GM18498 (cell line): ENCODE data around the gene ATXN2.
"Not testable (repeated sequence)": the region's sequence is repeated elsewhere in the genome, so short reads cannot be mapped to it uniquely, and the experiment has no call there.

Experiments
- ATAC-seq: cut with Tn5 transposase; IDR thresholded peaks from one replicate; pipeline ENCODE4 v1.9.1; 2021; ENCODE audit warnings: mild to moderate bottlenecking, moderate library complexity; ENCODE audit not compliant: unreplicated experiment

Gene ATXN2

GRCh38 chr12:111598637-111599452 lies at the start of gene ATXN2:
TSS of gene ATXN2 (minus strand) at chr12:111599315. CDS start at chr12:111599034, 281 bp downstream.
- peak; percentile 57 for ATAC-seq

GRCh38 chr12:111645433-111645832 lies 46.3 kb upstream of the ATXN2 start:
- no peak for ATAC-seq

GRCh38 chr12:111643427-111643826 lies 44.3 kb upstream of the ATXN2 start:
- ATAC-seq, result no peak

GRCh38 chr12:111642681-111643426 lies 43.7 kb upstream of the ATXN2 start:
- no peak for ATAC-seq

- no peak for ATAC-seq
These were observed 41.4 kb upstream of the ATXN2 start for GRCh38 chr12:111640506-111640905.

GRCh38 chr12:111638556-111638955 lies 39.4 kb upstream of the ATXN2 start:
- no peak for ATAC-seq

GRCh38 chr12:111636209-111636945 lies 37.3 kb upstream of the ATXN2 start:
- ATAC-seq, result no peak

GRCh38 chr12:111635524-111635923 lies 36.4 kb upstream of the ATXN2 start:
- ATAC-seq, result no peak

- no peak for ATAC-seq
These were observed 29.6 kb upstream of the ATXN2 start for GRCh38 chr12:111628505-111629260.

GRCh38 chr12:111626230-111626629 lies 27.1 kb upstream of the ATXN2 start:
- no peak for ATAC-seq

- no peak for ATAC-seq
These were observed 25.4 kb upstream of the ATXN2 start for GRCh38 chr12:111624540-111624939.

- not testable (repeated sequence) for ATAC-seq
These were observed 18.7 kb upstream of the ATXN2 start for GRCh38 chr12:111617841-111618240.

- ATAC-seq, result no peak
These were observed 17.1 kb upstream of the ATXN2 start for GRCh38 chr12:111616177-111616623.

- ATAC-seq, result no peak
These were observed 8.1 kb upstream of the ATXN2 start for GRCh38 chr12:111607239-111607638.

- no peak for ATAC-seq
These were observed 7.7 kb upstream of the ATXN2 start for GRCh38 chr12:111606767-111607230.

GRCh38 chr12:111605911-111606766 lies 7.0 kb upstream of the ATXN2 start:
- no peak for ATAC-seq

- ATAC-seq, result not testable (repeated sequence)
These were observed 3.7 kb upstream of the ATXN2 start for GRCh38 chr12:111602857-111603256.

GRCh38 chr12:111602348-111602747 lies 3.2 kb upstream of the ATXN2 start:
- no peak for ATAC-seq

- ATAC-seq, result not testable (repeated sequence)
These were observed 1.9 kb upstream of the ATXN2 start for GRCh38 chr12:111600986-111601385.
